HG03064 (cell line): ENCODE results near the gene SEPSECS.
"Not testable (repeated sequence)": the region's sequence is repeated elsewhere in the genome, so short reads cannot be mapped to it uniquely, and the experiment has no call there.

Source experiments
- ATAC-seq: cut with Tn5 transposase; IDR thresholded peaks from one replicate; pipeline ENCODE4 v1.9.1; 2021; ENCODE audit warnings: low read depth; ENCODE audit not compliant: unreplicated experiment

The SEPSECS gene

DNA sequence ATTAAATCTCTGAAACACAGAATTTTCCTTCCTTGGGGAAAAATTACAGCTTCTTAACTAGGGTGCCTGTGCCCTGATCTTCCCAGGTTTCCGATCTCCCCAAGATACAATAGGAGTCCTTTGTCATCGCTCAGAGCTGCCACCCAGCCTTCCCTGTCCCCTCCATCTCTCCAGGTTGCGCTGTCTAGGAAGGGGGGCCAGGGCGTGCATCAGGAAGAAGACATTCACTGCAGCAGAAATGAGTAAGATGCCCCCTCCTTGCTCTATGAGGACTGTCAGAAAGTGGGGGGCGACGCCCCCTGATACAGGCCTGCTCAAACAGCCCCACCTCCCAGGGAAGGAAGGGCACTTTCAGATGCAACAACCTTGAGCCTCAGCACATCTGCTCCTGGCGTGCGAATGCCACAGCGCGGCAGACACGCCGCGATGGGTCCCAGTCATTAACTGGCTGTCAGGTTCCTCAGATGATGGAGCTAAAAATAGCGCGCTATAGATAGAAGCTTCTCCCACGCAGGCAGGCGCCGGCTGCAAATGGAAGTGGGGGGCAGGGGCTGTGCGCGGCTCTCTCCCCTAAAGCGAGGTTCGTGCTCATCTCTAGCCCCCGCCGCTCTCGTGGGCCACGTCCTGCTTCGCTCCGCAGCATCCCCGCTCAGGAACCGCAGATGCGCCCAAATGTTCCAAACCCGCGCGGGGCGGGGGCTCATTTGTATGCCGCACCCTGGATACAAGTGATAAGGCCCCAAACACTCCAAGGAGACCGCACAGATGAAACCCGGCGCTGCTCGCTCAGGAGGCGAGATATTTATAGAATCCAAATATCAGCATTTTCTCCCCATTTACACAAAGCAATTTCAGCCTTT is 71.9 kb downstream of the SEPSECS start:
- no peak for ATAC-seq

DNA sequence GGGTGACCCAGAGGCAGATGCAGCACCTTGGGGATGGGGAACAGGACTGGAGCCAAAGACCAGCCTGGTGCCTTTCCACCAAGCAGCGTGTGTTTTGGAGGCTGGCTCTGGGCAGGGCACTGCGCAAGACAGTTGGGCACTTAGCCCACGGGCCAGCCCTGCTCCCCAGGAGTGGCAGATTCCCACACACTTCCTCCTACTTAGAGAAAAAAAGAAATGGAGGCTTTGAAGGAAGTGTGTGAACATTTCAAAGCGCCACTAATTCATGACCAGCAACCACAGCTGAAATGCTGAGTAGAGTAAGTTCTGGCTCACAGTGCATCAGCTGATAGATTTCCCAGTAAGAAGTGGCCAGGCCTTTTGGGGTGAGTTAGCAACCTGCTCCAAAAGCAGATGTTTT is 74.6 kb downstream of the SEPSECS start:
- ATAC-seq = no peak

DNA sequence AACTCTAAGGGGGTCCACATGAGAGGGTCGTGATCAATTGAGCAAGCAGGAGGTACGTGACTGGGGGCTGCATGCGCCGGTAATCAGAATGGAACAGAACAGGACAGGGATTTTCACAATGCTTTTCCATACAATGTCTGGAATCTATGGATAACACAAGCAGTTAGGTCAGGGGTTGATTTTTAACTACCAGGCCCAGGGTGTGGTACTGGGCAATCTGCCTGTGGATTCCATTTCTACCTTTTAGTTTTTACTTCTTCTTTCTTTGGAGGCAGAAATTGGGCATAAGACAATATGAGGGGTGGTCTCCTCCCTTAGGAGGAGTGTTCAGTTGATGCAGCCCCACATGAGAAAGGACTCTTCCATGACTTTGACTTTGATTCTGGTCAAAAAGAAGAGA is 76.8 kb downstream of the SEPSECS start:
- ATAC-seq = not testable (repeated sequence)

DNA sequence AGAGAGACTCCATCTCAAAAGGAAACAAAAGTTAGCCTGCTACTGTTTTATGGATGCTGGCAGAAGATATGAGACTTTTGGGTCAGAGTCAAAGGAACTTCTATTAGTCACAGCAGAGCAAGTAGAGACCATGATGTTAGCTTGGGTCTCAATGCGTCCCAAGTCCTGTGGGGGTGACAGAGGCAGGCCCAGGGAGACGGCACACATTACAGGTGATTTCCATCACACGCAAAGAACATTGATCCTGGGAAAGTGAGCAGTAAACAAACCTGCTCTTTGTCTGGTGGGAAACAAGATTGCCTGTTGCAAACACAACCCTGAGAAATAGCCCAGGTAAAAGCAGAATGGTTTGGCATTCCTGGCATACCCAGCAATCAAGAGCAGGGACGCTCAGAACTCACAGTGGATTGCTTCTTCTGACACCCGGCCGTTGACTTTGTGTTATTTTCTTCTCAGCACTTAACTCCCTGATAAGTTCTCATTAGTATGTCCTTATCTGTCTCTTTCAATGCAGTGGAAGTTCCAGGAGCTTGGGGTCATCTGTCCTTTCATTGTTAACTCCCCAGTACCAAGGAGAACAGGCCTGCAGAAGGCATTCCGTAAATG is 78.3 kb downstream of the SEPSECS start:
- ATAC-seq = no peak

DNA sequence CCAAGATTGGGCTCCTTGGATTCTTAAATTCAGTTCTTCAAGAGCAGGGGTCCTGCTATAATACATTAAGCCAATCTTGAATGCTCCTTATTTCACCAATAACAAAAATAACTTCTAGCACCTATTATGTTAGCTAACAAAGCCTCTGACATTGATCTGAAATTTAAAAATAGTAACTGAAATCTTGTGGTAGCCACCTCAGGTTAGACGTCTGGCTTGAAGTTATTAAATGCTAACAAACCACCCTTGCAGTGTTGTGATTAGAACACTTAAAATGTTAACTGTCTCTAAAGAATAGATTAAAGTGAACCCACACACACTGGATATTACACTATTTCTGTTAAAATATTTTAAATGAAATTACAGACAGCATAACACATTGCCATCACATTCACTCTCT is 79.7 kb downstream of the SEPSECS start:
- ATAC-seq = no peak

DNA sequence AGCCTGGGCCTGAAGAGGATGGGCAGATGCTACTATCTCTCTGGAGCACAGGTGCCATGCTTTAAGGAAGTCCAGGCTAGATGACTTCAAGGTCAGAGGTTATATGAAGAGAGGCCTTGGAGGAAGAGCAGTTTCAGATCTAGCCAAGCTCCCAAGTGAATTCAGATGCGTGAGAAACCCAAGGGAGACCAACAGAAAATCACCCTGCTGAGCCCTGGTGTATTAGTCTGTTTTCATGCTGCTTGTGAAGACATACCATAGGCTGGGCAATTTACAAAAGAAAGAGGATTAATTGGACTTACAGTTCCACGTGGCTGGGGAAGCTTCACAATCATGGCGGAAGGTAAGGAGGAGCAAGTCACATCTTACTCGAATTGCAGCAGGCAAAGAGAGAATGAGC is 81.7 kb downstream of the SEPSECS start:
- no peak for ATAC-seq

DNA sequence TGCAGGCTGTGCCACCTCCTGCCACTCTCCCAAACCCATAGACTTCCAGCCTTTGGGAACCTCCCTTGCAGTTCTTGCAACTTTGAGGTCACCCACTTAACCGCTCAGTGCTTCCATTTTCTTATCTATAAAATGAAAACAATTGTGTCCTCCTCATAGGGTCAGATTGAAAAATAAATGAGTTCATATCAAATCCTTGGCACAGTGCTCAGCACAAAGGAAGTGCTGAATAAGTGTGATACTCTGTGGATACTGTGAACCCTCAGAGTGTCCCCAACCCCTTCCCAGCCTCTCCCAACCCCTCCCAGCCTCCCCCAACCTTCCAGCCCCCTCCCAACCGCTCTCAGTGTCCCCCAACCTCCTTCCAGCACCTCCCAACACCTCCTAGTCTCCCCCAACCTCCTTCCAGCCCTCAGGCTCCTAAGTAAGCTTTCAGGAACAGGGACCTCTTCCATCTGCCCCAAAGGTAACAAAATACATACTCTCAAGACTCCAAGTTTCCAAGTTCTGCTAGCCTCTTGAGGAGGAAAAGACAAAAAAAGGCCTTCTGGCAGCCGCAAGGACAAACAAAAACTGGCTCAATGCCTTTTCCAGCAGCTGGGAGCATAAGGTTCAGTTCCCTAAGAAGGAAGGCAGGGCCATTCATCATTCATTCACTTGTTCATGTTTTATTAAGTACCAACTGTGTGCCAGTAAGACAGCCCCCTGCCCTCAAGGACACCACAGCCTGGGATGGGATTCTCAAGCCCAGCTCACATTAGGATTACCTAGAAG is 83.4 kb downstream of the SEPSECS start:
- ATAC-seq = no peak

DNA sequence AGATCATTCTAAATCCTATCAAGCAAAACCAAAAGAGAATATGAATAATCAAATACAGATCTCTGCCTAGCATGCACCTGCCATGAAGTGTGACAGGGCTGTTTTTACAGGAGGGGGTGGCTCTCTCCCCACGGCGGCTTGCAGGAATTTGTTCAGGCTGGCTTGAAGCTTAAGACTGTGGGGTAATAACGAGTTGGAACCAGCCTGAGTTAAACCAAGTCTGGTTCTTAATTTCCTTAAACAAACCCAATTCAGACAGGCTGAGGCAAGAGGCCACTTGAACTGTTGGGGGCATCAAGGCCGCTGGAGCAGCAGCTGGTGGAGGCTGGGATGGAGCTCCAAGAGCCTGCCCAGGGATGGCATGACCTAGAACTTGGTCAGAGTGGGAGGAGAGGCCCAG is 84.4 kb downstream of the SEPSECS start:
- ATAC-seq = no peak

DNA sequence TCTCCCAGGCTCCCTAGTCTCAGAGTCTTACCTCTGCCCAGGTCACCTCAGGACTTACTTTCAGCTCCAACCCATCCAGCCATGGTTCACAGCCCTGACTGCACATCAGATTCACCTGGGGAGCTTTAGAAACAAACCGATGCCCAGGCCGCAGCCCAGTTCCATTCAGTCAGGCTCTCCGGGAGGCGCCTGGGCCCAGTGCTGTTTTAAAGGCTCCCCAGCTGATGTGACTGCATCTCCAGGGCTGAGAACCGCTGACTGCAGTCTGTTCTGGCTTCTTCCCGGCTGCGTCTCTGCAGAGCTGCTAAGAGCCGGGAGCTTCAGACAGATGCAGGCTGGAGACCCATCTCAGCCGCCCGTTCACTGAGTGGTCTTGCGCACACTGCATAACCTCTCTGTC is 85.1 kb downstream of the SEPSECS start:
- no peak for ATAC-seq

DNA sequence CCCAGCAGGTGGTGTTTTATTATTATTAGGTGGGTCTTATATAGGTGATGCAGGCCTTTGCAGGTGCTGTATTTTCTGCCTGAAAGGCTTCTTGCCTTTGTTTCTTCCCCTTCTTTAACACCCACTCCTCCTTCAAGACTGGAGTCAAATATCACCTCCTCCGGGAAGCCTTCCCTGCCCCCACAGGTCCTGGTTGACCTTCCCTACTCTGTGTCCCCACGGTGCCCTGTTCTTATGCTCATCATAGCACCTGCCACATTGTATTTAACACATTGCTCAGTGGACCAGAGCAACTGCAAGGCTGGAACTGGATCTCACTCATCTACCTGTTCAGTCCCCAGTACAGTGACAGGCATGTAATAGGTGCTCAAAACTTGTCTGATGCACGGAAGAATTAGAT is 89.7 kb downstream of the SEPSECS start:
- no peak for ATAC-seq
